Activated CD8-positive, alpha-beta memory T cell treated with anti-CD3 and anti-CD28 coated beads, Interleukin-2, amount 50 U/mL, for 24 hours (primary cell): Measurements from ENCODE around the gene PXDN.
"Not testable (repeated sequence)": the region's sequence is repeated elsewhere in the genome, so short reads cannot be mapped to it uniquely, and the experiment has no call there.

Experiments used
- DNase-seq: peaks from one replicate; pipeline ENCODE4 v3.0.0-alpha.2; 2020; ENCODE audit errors: extremely low read depth

The PXDN gene

DNA sequence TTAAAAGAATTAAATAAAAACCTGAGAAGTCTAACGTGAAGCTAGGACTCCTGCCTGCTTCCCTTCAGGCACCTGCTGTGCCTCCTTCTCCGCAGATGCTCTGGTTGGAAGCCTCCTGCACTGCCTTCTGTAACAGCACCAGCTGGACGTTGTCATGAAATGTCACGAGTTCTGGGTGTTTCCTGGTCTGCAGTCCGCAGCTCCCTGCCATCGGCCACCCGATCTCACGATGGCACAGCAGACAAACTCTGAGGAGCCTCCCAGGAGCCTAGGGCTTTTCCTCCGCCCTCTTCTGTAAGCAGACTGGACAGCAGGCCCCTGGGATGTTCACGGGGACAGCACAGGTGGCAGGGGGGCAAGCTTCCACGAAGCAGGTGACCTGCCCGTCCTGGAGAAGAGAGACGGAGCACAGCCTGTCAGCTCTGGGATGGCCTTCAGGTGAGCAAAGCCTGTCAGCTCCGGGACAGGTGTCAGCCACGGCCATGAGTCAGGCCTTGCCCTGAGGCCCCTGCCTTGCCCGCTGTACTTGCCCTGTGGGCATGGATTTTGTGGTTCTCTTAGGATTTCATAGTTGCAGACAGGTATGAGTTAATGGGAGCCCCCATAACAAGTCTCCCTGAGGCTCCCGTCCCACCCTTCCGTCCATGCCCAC, 110.3 kb downstream of the PXDN start:
- DNase-seq: no peak

DNA sequence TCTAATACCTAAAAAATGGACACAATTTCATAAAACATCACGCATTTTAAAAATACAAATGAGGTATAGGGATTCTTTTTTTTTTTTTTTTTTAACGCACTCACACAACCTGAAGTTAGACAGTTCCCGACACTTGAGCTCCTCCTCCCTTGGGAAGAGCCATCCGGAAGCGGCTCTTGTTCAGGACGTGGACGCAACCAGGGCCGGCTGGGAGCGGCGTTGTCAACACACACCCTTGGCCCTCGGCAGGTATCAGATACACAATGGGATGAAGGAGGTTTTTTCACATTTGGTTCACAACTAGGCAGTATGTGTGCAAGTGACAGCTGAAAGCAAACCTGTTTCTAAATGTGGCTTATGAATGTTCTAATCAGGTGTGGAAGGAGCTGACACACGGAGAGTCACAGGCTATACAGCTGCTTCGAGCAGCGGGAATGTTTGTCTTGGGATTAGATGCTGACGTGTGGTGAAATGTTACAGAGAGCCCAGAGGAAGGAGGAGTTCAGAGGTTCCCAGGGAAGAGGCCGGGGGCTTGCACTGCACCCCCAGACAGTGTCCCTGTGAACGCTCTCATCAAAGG, 111.1 kb downstream of the PXDN start:
- DNase-seq: no peak

- DNase-seq: no peak
These were observed 111.8 kb downstream of the PXDN start for GRCh38 chr2:1632510-1632909.

GRCh38 chr2:1632002-1632348, 112.3 kb downstream of the PXDN start:
- DNase-seq: no peak

- DNase-seq: no peak
These were observed 112.9 kb downstream of the PXDN start for GRCh38 chr2:1631292-1632001.

DNA sequence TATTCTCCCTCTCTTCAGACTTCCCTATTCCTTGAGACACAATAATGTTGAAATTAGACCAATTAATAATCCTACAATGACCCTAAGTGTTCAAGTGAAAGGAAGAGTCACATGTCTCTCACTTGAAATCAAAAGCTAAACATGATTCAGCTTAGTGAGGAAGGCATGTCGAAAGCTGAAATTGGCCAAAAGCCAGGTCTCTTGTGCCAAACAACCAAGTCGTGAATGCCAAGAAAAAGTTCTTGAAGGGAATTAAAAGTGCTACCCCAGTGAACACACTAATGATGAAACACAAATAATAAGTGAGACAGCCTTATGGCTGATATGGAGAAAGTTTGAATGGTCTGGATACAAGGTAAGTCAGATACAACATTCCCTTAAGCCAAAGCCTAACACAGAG, 115.4 kb downstream of the PXDN start:
- no peak for DNase-seq

- no peak for DNase-seq
These were observed 116.5 kb downstream of the PXDN start for GRCh38 chr2:1627628-1628381.

- no peak for DNase-seq
These were observed 118.0 kb downstream of the PXDN start for GRCh38 chr2:1626271-1626681.

DNA sequence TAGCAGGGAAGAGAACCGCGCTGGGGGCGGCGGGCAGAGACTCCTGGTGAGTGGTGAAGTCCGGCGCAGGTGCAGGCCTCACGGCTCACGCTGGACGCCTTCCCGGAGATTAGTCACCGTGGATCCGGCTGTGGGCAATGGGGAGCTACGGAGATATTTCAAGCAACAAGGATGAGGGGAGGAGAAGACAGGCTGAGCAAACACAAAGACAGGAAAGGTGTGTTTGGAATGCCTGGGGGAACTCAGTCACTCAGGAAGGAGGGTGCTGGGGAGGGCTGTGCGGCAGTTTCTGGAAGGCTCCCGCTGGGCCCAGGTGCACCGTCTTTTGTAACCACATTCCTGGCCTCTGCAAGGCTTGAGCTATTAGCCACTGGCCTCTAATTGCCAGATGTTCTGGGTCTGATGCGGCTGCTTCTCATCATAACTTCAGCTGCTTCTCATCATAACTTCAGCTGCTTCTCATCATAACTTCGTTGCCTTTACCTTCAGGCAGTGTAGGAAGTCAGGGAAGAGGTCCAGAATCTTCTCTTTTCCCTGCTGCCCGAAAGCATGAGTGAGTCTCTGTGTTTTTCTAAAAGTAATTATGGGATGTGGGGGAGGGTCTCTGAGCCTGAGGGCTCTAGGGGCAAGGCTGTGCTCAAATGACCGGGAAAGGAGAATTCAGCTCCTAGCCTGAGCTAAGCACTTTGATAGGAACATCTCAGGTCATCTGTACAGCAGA, 118.9 kb downstream of the PXDN start:
- DNase-seq: no peak

- DNase-seq: no peak
These were observed 120.3 kb downstream of the PXDN start for GRCh38 chr2:1623906-1624445.

DNA sequence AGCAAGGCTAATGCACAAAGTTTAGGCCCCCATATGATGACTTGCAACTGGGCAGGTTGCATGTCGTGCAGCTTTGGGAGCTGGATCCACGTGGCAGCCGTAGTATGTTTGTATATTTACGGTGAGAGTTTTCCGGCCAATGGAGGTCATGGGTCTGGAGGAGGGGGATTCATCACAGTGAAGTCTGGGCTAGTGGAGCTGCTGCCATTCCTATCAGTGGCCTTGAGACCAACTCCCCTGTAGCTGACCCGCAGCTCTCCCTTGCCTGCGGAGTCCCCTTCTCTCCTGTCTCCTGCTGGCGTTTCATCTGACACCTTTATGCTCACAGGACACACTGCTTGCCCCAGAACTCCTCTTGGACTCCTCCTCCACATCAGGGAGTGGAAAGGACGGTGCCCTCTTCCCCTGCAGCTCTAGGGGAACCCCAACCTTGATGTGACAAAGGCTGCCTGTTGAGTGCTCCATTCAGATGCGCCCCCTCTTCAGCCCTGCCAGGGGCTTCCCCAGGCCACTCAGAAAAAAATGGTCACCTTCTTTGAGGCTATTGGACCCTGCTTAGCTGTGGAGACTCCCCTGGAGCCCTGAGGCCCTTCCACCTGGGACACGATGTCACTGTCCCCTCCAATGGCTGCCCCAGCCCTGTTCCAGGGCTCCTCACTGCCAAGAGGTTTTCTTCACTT, 121.7 kb downstream of the PXDN start:
- DNase-seq: no peak

GRCh38 chr2:1621976-1622375, 122.3 kb downstream of the PXDN start:
- not testable (repeated sequence) for DNase-seq

DNA sequence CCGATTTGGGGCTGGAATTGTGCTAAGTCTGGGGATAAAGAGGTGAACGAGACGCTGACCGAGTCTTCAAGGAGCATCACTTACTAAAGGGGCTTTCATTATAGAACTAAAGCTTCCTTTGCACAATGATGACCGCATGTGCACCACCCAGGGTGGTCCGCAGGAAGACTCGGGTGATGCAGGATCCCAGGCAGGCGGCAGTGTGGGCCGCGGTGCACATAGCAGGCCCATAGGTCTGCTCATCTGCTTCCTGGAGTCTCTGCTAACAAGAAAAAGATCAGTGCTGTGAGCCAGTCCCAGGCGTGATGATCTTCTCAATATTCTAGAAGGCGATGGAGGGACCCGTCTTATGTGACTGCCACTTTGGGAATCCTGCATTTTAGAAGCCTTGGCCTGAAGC, 122.8 kb downstream of the PXDN start:
- DNase-seq: no peak

DNA sequence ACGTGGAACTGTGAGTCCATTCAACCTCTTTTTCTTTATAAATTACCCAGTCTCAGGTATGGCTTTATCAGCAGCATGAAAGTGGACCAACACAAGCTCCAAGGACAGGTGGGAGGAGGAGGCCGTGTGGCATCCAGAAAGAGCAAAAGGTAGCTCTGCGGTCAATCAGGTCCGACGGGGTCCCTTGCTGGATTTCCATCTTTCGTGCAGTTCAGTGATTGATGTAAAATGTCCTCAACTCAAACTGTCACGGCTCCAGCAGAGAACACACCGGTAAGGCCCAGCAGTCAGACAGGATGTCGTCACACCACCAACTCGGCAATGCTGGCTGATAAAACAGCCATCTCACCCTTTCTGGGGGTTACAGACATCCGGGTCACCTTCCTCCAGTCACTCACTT, 123.3 kb downstream of the PXDN start:
- no peak for DNase-seq

DNA sequence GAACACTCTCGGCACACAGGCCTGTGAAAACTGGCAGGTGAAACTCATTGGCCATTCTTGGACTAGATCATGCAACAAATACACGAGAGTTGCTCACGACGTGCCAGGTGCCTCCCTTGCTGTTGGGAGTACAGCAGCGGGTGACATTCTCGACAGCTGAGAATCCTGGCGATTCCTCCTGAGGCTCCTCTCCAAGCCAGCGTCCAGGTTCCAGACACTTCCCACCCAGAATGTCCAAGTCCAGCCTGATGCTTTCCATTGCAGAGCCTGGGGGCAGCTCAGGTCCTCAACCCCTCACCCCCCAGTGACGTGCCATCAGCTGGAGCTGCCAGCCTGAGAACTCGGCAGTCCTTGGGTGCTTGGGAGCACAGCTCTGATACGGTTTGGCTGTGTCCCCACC, 124.2 kb downstream of the PXDN start:
- no peak for DNase-seq

DNA sequence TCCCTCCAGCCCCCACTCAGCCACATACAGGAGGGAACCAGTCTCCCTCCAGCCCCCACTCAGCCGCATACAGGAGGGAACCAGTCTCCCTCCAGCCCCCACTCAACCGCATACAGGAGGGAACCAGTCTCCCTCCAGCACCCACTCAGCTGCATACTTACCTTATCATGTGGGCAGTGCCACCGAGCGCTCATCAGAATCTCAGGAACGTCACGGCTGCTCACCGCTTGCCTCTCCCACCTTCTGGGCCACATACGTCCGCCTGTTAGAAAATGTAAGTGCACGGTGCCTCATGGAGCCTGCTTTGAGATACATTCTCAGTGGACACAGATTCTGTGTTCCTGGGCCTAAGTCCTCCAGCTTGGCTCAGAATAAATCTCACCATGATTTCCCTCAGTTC, 124.8 kb downstream of the PXDN start:
- no peak for DNase-seq

- DNase-seq: no peak
These were observed 125.3 kb downstream of the PXDN start for GRCh38 chr2:1618974-1619373.

DNA sequence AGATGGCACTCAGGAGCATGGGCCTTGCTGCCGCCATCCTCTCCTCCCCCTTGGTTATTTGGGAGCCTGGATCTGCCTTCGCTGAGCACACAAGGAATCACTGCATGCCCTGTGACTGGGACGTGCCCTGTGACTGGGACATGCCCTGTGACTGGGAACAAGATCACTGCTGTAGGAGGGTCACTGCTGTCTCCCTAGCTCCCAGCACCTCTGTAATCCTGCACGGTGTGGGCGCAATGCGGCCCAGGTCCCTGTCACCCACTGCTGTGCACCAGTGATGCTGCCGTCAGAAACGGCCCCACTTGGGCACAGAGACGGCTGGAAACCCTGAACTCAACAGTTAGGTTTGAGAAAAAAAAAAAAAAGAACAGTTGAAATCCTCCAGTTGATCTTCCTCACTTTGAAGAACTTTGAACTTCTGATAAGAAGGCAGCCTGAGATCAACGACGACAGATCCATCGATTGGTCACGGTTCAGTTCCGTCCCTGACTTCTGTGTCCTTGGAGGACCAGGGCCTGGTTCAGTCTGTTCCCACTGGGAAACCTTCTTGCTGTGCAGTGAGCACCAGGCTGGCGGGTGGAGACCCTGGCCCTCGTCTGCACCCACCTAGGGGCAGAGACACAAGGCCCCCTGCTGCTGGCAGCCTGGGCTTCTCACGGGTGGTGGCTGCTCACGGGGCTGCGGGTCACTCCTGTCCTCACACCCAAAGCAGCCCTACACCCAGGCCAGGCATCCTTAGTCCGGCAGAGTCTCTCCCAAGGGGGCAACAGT, 125.9 kb downstream of the PXDN start:
- no peak for DNase-seq

DNA sequence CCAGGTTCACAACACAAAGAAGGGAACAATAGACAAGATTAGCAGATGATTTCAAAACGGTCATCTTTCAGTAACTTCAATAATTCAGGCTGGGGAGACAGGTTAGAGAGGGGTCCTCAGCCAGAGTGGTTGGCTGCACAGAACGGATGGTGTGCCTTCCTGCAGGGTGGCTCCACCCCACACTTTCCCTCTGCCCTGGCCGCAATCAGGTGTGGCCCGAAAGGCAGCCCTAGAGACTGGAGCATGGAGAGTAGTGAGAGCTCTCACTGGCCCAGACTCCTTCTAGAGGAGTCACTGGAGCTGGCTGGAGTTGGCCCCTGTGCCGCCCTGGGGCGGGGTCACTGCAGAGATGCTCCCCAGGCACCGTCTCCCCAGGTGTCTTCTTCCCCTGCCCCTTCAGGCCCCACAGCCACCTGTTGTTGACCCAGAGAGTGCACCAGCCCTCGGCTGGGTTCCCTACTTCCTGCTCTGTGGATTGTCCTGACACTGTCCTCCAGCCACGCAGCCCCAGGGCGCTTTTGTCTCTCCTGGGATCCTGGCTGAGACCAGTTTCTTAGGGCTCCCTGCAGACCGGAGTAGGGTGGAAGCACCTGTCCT, 126.8 kb downstream of the PXDN start:
- DNase-seq: no peak

- no peak for DNase-seq
These were observed 129.8 kb downstream of the PXDN start for GRCh38 chr2:1614564-1614963.
